22Rv1 (cell line): ENCODE data around the gene GALNT4.

Source experiments
- CTCF ChIP-seq: fragments of 450-650 bp; IDR thresholded peaks from 2 replicates; pipeline ENCODE4 v1.5.1; 2017; ENCODE audit warnings: mild to moderate bottlenecking
- ZFX ChIP-seq: fragments of 450-650 bp; IDR thresholded peaks from 2 replicates; pipeline ENCODE4 v1.6.1; 2017; ENCODE audit warnings: antibody characterized with exemption, borderline replicate concordance

GRCh38 chr12:89493670-89494302 is 30.8 kb downstream of the GALNT4 start:
- TF ChIP-seq CTCF (no peak), ZFX (no peak)
